Measurements from ENCODE around the gene PTPRE. TPM values are rescaled to one million over a fixed set of nuclear protein-coding genes. Genes with fewer than 3 reads are reported as not detected.

The PTPRE gene
- total and polyA plus RNA-seq, 2 donors from 2014 or later, result 1.1 to 25.7 TPM

DNA sequence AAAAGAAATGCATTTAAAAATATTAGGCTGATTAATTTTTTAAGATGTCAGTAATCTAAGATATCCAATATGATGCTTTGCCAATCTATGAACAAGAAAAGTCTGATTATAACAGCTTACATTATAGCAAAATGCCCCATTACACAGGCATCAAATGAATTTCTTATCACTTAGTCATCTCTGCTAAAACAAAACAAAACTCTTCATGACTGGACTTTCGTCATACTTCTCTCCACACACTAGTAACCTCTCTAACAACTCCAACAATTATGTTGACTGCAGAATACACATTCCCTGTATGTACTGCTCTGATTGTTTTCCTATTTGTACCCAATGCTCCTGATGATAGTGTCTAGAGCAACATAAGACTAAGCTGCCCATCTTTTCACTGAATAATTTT, 223.1 kb downstream of the PTPRE start:
- no peak overlapping the region for H3K27ac ChIP-seq (ENCODE audit: low read depth in 2 of 2, low read length in 2 of 2)
- no peaks in the 10 kb centered on the region for H3K36me3 ChIP-seq (ENCODE audit: control insufficient read depth in 2 of 3, insufficient read depth in 3 of 3, low read length in 3 of 3)
- H3K4me3 ChIP-seq (ENCODE audit: low read length in 3 of 3), result no peak overlapping the region
- H3K4me1 ChIP-seq (ENCODE audit: control insufficient read depth in 2 of 3, insufficient read depth in 2 of 3, low read depth in 1 of 3, low read length in 3 of 3), result peaks cover 0 to 6% (median 0%) of the 10 kb centered on the region in 3 donors
- H3K9ac ChIP-seq (ENCODE audit: low read length in 3 of 3), result no peak overlapping the region
- TF ChIP-seq, protein P1, sequence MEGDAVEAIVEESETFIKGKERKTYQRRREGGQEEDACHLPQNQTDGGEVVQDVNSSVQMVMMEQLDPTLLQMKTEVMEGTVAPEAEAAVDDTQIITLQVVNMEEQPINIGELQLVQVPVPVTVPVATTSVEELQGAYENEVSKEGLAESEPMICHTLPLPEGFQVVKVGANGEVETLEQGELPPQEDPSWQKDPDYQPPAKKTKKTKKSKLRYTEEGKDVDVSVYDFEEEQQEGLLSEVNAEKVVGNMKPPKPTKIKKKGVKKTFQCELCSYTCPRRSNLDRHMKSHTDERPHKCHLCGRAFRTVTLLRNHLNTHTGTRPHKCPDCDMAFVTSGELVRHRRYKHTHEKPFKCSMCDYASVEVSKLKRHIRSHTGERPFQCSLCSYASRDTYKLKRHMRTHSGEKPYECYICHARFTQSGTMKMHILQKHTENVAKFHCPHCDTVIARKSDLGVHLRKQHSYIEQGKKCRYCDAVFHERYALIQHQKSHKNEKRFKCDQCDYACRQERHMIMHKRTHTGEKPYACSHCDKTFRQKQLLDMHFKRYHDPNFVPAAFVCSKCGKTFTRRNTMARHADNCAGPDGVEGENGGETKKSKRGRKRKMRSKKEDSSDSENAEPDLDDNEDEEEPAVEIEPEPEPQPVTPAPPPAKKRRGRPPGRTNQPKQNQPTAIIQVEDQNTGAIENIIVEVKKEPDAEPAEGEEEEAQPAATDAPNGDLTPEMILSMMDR (IDR thresholded peaks at IDR 0.05; ENCODE audit: borderline replicate concordance, extremely low read depth, insufficient read depth), result no peak
- DNase-seq (no peak), FAIRE-seq (no peak)
- intact Hi-C loops (cut with DNase I), result no loop called here
- no peaks in the 10 kb centered on the region for H3K9me3 ChIP-seq (ENCODE audit: control insufficient read depth in 2 of 3, insufficient read depth in 1 of 3, low read length in 3 of 3)
- no peaks in the 10 kb centered on the region for H3K27me3 ChIP-seq (ENCODE audit: control insufficient read depth, insufficient read depth, low read length)

Other genes starting within 250 kb of the PTPRE start
- 1.1 TPM for gene FOXI2, start 169.9 kb upstream of the PTPRE start, total RNA-seq
- gene FOXI2, start 169.9 kb upstream of the PTPRE start, polyA plus RNA-seq (ENCODE audit: insufficient read depth, low read depth, low replicate concordance), result 1.5 TPM
- gene CLRN3, start 14.2 kb upstream of the PTPRE start, total RNA-seq, result 9.4 TPM
- gene CLRN3, start 14.2 kb upstream of the PTPRE start, polyA plus RNA-seq (ENCODE audit: insufficient read depth, low read depth, low replicate concordance), result 42.1 TPM
- gene MKI67, start 219.3 kb downstream of the PTPRE start, total RNA-seq, result 2.4 TPM
- gene MKI67, start 219.3 kb downstream of the PTPRE start, polyA plus RNA-seq (ENCODE audit: insufficient read depth, low read depth, low replicate concordance), result 0.04 TPM